DMS53 treated with DMSO at 0.1 percent for 48 hours (cell line): Measurements from ENCODE around the gene CPE.
"Not testable (repeated sequence)": the region's sequence is repeated elsewhere in the genome, so short reads cannot be mapped to it uniquely, and the experiment has no call there.

ENCODE experiments used
- DNase-seq: peaks from one replicate; lab custom pipeline; 2025; ENCODE audit not compliant: unreplicated experiment; lab: John Stamatoyannopoulos, UW

CPE gene

DNA sequence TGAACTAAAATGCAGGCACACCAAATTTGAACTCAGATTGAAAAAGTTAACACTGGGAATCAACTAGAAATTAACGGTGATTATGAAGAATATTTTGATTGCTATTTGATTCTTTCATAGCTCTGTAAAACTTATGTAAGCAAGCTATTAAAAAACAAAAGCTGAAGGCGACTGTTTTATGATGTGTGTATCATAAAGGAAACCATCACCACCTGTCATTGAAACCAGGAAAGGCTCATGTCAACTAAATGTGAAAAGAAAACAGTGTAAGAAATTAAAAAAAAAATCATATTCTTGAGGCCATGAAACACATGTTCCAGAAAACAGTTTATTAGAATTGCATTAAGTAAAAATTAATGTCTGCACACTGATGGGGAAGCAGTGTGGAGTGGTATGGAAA is 24.2 kb downstream of the CPE start:
- DNase-seq = no peak

DNA sequence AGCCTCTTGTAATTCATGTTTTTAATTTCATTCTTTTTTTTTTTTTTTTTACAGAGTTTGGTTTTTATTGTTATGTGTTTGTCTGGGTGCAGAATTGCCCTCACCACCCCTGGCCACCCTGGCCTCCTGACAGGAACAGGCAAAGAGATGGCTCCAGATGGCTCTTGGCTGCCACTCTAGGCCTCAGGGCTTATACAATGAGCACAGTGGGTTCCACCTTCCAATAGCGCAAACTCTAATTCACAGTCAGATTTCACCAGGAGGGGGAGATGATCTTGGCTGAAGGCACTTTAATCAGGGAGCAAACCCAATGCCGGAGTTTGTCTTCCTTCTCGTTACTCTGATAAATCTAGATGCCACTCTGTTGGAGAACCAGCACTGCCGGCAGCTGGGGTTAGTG is 24.8 kb downstream of the CPE start:
- DNase-seq = no peak

DNA sequence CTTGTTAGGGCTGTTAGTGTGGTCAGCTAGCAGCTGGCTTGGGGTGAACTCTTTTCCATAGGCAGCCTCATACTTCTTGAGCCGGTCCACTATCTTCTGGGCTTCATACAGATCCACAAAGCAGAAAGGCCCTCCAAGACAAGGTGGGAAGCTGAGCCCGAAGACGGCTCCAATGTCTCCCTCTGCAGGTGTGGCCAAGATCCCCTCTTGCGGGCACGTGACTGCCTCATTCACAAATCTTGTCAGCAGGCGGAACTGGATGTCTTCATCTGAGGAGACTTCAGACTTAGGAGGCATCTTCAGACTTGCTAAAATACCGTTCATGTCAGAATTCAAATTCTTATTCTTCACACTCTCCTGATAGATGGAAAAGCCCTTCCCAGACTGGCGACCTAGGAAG is 25.3 kb downstream of the CPE start:
- no peak for DNase-seq

DNA sequence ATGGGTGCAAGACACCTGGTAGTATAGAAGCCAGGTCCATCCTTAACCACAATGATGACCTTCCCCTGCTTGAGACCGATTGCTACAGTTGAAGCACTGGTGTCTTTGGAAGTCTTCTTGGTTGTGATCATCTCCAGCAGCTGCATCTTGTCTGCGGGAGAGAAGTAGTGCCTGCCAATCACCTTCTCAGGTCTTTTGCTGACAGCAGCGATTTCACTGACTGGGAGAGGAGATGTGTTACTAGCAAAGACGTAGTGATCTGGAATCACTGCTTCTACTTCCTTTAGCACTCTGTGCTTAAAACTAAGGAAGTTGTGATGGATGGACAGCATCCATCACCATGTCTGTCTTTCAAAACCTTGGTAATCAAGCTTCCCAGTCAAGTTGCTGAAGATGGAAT is 25.9 kb downstream of the CPE start:
- DNase-seq = no peak

DNA sequence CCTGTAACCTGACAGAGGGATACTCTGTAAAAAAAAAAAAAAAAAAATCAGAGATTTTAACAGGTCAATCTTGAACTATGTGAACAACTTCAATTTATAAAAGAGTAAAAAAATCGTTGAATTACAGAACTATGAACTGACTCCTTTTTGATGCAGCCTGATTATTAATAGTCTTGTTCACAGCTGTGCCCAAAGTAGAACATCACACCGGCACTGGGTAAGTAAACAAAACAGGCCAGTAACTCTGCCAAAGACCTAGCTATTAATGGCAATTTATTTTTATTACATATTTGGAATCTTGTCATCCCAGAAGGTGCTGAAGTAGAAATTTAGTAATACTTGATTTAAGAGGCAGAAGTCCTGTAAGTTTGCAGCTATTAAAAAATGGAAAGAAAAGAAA is 31.4 kb downstream of the CPE start:
- no peak for DNase-seq

DNA sequence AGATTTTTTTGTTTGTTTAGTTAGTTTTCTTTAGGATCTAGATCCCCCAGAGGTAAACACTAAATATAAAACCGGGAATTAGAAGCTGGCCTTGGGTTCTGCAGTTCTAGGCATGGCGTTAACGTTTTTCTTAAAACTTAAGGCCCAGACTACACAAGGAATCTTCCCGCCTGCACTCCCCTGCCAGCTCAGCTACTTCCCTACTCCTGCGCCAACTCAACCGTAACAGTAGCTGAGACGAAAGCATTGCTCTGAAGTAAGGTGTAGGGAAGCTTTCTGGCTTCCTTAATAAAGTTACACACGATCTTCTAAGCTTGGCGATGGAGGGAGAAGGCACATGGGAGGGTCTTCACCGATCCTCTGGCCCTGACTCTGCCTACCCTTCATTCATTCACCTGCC is 37.1 kb downstream of the CPE start:
- no peak for DNase-seq

DNA sequence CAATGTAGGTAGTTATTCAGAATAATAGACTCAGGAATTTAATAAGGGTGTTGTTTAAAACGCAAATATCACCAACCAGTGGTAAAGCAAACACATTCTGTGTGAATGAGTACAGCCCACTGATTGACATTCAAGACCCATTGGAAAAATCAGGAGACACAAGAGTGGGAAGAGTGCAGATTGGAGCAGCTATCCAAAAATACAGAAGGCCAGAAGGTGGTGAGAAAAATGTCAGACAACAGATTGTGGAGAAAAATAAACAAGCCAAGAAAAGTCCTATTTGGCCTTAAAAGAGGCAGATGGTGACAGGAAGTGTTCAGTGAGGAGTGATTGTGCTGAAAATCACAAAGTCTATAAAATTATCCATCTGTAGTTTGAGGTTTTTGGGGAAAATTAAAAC is 39.3 kb downstream of the CPE start:
- no peak for DNase-seq

DNA sequence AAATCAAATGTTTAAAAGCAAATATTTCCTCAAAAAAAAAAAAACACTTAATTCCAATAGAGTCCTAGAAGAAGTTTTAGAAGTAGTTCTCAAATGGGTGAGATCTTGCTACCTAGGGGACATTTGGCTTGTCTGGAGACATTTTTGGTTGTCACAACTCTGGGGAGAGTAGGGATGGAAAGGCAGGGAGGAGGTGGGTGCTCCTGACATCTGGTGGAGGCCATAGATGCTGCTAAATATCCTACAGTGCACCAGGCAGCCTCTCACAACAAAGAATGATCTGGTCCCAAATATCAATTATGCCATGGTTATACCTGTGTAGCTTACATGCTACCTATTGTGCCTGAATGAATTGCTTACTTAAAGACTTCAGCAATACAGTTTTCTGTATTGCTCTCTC is 46.8 kb downstream of the CPE start:
- DNase-seq = no peak

DNA sequence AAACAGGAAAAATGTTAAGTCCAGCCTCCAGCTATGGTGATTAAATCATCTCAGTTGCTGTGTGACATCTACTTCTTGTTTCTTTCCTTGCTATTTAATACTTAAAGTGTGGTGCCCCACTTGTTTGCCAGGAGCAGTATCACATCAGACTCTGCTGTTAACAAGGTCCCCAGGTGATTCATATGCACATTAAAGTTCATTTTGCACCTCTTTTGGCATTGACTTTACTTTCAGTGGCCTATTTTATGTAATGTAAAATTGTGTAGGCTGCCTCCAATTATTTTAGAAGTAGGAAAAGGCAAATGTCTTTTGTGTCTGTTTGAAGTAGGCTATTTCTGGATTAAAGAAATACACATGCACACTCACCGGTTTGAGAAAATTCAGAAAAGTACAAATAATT is 47.5 kb downstream of the CPE start:
- no peak for DNase-seq

DNA sequence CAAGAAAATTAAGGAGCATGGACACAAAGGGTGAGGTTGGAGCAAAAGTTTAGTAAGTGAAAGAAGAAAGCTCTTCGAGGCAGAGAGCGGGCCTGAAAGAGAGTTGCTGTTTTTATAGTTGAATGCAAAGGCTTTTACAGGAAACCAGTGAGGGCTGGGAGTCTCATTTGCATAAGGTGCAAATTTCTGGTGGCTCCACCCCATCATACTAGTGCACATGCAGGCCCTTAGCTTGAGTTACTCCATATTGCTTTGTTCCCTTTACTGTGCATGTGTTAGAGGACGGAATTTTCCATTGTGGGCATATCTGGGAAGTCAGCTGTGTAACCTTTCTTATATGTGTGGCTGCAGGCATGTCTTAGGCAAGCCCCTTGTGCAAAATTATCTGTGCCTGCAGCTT is 48.0 kb downstream of the CPE start:
- no peak for DNase-seq

DNA sequence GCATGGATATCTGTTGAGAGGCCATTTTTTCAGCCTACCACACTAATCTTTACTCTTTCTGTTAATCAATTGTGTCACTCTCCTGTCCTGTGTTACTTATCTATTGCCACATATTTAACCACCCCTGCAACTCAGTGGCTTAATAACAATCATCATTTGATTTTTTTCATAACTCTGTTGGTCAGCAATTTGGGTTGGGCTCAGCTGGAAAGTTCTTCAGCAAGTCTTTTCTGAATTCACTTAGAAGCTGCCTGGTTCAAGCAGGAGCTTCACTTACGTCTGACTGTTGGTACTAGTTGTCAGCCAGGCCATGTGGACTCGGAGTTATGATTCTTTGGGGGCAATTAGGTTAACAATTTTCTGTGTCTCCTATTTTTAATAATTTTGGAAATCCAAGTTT is 50.1 kb downstream of the CPE start:
- no peak for DNase-seq

DNA sequence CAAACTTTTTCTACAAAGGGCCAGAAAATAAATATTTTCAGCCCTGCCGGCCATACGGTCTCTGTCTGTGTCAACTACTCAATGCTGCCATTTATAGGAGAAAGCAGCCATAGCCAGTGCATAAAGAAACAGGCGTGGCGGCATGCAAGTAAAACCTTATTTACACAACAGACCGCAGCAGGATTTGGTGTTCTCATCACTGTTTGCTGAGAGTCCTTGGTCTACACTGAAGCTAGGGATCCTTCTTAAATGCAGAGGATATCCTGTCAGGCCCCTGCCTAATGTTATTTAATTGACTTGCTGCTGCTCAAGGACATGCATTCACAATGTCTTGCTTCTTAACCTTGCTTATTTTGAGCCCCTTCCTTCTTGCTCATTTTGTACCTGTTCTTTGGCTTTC is 54.7 kb downstream of the CPE start:
- peak; percentile 28 for DNase-seq

DNA sequence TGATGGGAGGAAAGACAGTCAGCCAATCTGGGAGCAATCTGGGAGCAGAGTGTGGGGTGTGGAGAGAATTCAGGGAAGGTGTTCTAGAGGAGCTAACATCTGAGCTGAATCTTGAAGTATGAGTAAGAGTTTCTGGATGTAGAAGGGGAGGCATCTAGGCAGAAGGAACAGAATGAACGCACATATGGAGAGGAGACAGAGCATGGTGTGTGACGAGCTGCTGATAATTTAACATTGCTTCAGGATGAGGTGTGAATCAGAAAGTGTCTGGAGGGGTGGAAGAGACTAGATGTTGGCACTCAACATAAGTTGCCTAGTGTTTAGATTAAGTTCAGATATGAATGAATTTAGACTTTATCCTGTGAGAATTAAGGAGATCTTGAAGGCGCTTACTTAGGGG is 58.9 kb downstream of the CPE start:
- DNase-seq = no peak

DNA sequence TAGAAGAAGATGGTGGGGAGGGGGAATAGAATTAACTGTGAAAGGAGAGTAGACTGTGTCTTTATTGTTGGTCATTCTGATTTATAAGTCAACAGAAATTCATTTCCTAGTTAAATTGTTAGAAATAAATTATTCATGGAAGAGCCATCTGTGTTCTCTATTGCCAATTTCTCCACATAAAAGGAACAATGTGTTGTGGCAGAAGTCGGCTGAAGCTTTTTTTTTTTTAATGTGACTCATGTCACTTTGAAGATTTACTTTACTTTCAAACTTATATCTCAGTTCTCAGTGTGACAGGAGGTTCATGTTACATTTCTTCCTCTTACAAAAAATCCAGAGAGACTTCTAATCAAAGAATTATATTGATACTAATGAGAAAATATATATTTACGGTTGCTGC is 60.5 kb downstream of the CPE start:
- no peak for DNase-seq

DNA sequence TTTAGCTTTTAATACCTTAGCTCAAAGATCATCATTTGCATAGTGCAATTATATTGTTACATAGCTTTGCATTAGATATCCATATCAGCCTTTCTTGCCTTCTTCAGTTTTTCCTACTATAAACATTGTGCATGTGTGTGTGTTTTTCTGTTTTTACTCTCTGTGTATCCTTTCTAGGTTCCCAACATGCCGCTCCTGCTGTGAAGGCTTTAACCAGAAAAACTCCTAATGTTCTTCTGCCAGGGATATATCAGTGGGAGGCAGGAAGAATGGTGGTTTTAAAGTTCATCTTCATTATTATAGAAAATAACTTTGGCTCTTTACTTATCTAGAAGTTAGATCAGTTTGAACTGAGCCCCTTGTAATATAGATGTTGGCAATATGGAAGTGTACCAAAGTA is 61.2 kb downstream of the CPE start:
- DNase-seq = no peak

DNA sequence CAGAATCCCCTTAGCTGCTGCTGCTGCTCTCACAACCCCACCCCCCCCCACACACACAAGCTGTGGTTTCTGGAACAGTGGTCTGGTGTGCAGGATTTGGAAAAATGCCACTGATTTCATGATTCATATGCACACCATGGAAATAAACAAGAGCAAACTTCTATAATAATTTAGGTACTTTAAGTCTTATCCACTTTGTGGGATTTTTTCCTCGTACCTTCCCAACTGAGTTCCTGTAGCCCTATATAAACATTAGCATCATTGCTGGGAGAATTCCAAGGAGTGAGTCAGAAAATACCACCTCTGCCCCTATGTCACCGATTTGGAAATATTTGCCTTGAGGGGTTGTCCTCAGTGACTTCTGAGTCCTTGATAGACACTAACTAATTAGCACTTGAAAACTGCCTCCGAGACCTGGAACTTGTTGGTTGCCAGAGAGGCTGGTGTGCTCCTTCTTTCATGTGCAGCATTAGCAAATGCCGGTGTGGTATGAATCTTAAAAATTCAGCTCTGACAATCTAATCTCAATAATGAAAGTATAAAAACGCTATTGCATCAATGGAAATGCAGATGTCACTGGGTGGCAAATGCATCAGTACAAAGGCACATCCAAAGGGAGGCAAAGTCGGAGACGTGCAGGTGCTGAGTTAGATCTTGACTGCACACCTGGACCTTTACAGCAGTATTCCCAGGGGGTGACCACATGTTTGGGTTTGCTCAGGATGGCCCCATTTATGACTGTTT is 61.8 kb downstream of the CPE start:
- no peak for DNase-seq

DNA sequence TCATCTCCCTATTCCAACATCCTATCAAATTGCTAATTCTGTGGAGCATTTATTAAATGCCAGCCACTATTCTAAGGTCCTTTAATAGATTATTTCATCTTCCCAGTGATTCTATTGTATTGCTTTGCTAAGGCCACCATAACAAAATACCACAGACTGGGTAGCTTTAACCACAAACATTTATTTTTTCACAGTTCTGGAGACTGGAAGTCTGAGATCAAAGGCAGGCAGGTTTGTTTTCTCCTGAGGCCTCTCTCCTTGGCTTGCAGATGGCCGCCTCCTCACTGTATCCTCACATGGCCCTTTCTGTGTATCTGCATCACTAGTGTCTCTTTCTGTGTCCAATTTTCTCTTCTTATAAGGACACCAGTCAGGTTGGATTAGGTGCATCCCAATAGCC is 64.5 kb downstream of the CPE start:
- DNase-seq = no peak

DNA sequence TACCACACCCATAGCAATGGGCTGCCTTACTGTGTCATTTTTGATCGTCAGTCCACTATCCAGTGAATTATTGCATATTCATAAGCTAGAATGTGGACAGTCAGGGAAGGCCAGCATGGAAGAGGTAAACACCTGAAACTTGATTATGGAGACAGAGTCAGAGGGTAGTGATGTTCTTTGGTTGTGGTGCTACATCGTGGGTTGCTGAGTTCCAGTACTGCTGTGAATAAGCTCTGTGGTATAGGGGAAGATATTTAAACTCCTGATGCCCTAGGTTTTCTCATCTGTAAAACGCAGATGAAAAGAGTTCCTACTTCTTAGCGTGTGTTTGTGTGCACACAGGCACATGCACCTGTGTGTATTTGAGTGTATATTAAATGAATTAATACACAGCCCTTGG is 69.9 kb downstream of the CPE start:
- no peak for DNase-seq

DNA sequence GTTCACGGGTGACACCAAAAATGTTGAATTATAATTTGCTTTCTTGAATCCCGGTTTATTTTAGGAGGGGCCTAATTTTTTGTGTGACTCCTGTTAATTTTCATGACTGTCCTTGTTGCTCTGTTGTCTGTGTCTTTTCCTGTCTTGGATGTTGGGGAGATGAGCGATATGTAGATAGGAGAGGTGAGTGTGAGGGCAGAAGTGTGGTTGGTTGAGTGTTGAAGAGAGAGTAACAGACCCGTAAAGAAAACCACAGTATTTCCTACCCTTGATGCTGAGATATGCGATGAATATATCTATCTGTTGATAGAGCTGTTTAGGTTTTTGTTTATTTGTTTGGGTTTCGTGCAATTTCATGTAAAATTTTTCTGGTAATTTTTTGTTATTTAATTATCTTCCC is 70.5 kb downstream of the CPE start:
- DNase-seq = no peak

DNA sequence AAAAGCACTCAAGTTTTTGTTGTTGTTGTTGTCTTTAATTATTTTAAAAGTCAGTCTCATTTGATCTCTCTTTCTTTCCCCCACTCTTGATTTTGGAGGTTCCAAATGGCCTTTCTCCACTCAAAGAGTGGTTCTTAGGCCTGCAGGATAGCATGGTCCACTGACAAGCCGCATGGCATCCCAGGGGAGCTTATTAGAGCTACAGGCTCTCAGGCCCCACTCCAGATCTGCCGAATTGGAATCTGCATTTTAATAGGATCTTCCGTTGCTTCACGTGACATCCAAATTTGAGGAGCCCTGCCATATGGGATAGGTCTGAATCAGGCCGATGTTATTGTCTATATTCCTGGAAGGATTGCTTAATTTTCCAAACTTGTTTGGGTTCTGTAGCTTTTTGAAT is 72.1 kb downstream of the CPE start:
- DNase-seq = no peak

DNA sequence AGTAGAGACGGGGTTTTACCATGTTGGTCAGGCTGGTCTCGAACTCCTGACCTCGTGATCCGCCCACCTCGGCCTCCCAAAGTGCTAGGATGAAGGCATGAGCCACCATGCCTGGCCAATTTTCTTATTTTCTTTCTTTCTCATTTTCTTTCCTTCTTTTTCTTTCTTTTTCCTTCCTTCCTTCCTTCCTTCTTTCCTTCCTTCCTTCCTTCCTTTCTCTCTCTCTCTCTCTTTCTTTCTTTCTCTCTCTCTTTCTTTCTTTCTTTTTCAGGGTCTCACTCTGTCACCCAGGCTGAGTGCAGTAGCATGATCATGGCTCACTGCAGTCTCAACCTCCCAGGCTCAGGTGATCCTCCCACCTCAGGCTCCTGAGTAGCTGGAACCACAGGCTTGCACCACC is 74.3 kb downstream of the CPE start:
- DNase-seq = not testable (repeated sequence)

DNA sequence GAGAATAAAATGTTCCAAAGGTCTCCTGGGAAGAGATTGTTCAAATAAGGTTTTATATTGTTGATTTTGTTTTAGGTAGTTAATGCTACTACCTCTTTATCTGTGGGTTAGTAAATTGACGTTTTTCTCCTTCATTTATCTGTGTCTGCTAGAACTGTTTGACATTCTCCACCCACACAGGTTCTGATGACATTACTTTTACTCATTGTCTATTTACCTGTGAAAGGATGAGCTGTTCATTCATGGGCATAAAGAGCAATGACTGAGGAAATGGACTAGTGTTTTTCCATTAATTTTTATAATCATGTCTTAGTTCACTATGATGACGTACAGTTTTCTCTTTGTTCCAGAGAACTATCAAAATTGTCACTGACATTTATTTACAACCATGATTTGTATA is 75.6 kb downstream of the CPE start:
- no peak for DNase-seq

DNA sequence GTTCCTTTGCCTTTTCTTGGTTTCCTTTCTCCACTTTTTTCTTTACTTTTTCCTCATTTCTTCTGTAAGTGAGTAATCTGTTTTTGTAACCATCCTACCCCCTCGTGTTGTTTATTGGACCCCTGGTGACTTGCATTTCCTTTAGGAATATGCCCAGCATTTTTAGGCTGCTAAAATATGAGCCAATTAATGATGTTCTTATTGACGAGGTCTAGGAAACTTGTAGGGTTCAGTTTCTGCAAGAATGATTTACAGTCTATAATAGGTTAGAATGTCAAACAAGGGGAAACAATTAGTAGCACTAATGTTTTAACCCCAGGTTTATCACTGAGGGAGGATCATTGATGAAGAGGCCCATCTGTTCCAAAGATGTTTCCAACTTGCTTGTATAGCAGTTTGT is 79.0 kb downstream of the CPE start:
- no peak for DNase-seq

DNA sequence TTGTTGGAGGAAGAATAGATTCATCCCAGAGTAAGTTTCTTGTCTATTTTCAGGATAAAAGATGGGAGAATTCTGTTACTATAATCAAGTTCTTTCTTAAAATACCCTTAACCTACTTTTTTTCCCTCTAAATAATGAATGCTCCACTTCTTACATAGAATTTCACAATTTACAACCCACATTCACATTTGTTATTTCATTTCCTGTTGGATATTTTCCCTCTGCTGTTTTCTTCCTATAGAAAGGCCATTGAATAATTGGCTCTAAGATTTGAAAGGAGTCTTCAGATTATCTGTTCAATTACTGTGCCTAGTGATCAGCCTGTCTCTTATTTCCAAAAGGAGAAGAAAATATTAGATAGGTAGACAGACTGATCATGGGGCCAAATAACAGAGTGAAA is 79.7 kb downstream of the CPE start:
- no peak for DNase-seq
